ENCODE measurements around the gene CMBL. TPM values are rescaled to one million over a fixed set of nuclear protein-coding genes. Genes with fewer than 3 reads are reported as not detected.

CMBL gene
- total and polyA plus RNA-seq, 2 donors (not counting 1 experiment from before 2014, with no cell fraction given), result not detected

DNA sequence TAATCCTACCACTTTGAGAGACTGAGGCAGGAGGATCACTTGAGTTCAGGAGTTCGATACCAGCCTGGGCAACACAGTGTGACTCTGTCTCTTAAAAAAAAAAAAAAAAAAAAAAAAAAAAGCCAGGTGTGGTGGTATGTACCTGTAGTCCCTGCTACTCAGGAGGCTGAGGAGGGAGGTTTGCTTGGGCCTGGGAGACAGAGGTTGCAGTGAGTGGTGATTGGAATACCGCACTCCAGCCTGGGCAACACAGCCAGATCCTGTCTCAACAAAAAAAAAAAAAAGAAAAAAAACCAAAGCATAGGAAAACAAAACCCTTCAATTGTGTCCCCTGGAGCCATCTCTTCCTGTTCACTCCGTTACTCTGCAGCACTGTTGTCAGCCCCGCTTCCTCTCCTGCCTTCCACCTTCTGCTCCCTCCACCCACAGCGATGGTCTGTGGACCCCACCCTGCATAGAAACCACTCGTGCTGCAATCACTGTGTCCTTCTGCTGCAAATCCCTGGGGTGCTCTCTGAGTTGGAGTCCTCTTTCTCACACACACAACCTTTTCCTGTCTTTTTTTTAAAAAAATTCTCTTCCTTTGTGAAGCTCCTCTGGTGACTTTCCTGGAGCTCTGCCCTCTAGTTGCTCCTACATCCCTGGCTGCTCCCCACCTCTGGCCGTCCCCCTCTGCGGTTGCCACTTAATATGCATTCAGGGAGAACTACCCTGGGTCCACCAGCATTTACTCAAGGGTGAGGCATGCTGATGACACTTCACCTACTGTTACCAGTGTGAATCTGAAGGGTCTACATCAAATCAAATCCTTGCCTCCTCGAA, 35.4 kb downstream of the CMBL start:
- no peaks in the 10 kb centered on the region for H3K36me3 ChIP-seq (replicated peaks in 1 of 2; ENCODE audit: control extremely low read depth in 1 of 2, control insufficient read depth in 1 of 2, extremely low read depth in 1 of 2, insufficient read depth in 2 of 2, low read length in 1 of 2)
- H3K9me3 Mint-ChIP-seq (ENCODE audit: insufficient read depth), result no peaks in the 10 kb centered on the region
- H3K27me3 ChIP-seq (replicated peaks in 1 of 4; ENCODE audit: control extremely low read depth in 1 of 4, control insufficient read depth in 3 of 4, insufficient read depth in 4 of 4, low read length in 3 of 4), result peaks cover 0 to 5% (median 0%) of the 10 kb centered on the region in 4 experiments
- DNase-seq, result no peak
- H3K79me2 ChIP-seq (ENCODE audit: control insufficient read depth, insufficient read depth, low read length), result no peaks in the 10 kb centered on the region
- intact Hi-C loops (cut with micrococcal nuclease), result no loop called here
- ATAC-seq (ENCODE audit: low read depth), result no peak
- H3K27me3 Mint-ChIP-seq, result peaks cover 27% of the 10 kb centered on the region
- ChIA-PET CTCF (no interaction called here), POLR2A (no interaction called here)
- no peaks in the 10 kb centered on the region for H4K20me1 ChIP-seq (ENCODE audit: control insufficient read depth, insufficient read depth, low read length, poor library complexity, severe bottlenecking)
- no peak overlapping the region for H3K27ac Mint-ChIP-seq
- H3K9ac ChIP-seq (ENCODE audit: low read length), result no peak overlapping the region
- no peaks in the 10 kb centered on the region for H3K4me1 Mint-ChIP-seq
- H3K4me3 Mint-ChIP-seq, result no peak overlapping the region
- H3K4me1 ChIP-seq (ENCODE audit: control insufficient read depth in 2 of 2, insufficient read depth in 2 of 2, low read length in 2 of 2), result no peaks in the 10 kb centered on the region
- H3K4me2 ChIP-seq (replicated peaks; ENCODE audit: low read depth, low read length, poor library complexity, severe bottlenecking), result no peak overlapping the region
- H3K9me3 ChIP-seq (ENCODE audit: control extremely low read depth in 1 of 3, control insufficient read depth in 2 of 3, insufficient read depth in 1 of 3, low read length in 2 of 3), result no peaks in the 10 kb centered on the region
- H2AFZ ChIP-seq (ENCODE audit: insufficient read depth, low read depth, low read length, poor library complexity, severe bottlenecking), result no peak overlapping the region
- TF ChIP-seq, protein P1, sequence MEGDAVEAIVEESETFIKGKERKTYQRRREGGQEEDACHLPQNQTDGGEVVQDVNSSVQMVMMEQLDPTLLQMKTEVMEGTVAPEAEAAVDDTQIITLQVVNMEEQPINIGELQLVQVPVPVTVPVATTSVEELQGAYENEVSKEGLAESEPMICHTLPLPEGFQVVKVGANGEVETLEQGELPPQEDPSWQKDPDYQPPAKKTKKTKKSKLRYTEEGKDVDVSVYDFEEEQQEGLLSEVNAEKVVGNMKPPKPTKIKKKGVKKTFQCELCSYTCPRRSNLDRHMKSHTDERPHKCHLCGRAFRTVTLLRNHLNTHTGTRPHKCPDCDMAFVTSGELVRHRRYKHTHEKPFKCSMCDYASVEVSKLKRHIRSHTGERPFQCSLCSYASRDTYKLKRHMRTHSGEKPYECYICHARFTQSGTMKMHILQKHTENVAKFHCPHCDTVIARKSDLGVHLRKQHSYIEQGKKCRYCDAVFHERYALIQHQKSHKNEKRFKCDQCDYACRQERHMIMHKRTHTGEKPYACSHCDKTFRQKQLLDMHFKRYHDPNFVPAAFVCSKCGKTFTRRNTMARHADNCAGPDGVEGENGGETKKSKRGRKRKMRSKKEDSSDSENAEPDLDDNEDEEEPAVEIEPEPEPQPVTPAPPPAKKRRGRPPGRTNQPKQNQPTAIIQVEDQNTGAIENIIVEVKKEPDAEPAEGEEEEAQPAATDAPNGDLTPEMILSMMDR (IDR thresholded peaks at IDR 0.05), result no peak
- no peak for TF ChIP-seq EZH2 (IDR thresholded peaks at IDR 0.05; ENCODE audit: borderline replicate concordance, insufficient read depth, low read depth, low read length, poor library complexity, severe bottlenecking)
- 48% methylated on average over 7 of the region's 9 CpGs for WGBS (ENCODE audit: insufficient coverage)
- H3K4me3 ChIP-seq (ENCODE audit: control extremely low read depth in 1 of 5, extremely low read depth in 1 of 5, insufficient read depth in 1 of 5, low read depth in 2 of 5, low read length in 4 of 5), result no peak overlapping the region
- H3K27ac ChIP-seq (ENCODE audit: low read length in 2 of 2), result no peak overlapping the region

- no peak overlapping the region for H3K27ac Mint-ChIP-seq
- Histone ChIP-seq H3K27ac (ENCODE audit: low read length in 2 of 2) (no peak overlapping the region), H3K9me3 (ENCODE audit: control extremely low read depth in 1 of 3, control insufficient read depth in 2 of 3, insufficient read depth in 1 of 3, low read length in 2 of 3) (no peaks in the 10 kb centered on the region), H3K4me3 (ENCODE audit: control extremely low read depth in 1 of 5, extremely low read depth in 1 of 5, insufficient read depth in 1 of 5, low read depth in 2 of 5, low read length in 4 of 5) (no peak overlapping the region), H3K79me2 (ENCODE audit: control insufficient read depth, insufficient read depth, low read length) (no peaks in the 10 kb centered on the region), H3K4me1 (ENCODE audit: control insufficient read depth in 2 of 2, insufficient read depth in 2 of 2, low read length in 2 of 2) (no peaks in the 10 kb centered on the region), H3K36me3 (replicated peaks in 1 of 2; ENCODE audit: control extremely low read depth in 1 of 2, control insufficient read depth in 1 of 2, extremely low read depth in 1 of 2, insufficient read depth in 2 of 2, low read length in 1 of 2) (peaks cover 0 to 16% of the 10 kb centered on the region in 2 experiments), H3K27me3 (replicated peaks in 1 of 4; ENCODE audit: control extremely low read depth in 1 of 4, control insufficient read depth in 3 of 4, insufficient read depth in 4 of 4, low read length in 3 of 4) (peaks cover 0 to 5% (median 0%) of the 10 kb centered on the region in 4 experiments), H2AFZ (ENCODE audit: insufficient read depth, low read depth, low read length, poor library complexity, severe bottlenecking) (no peak overlapping the region), H3K9ac (ENCODE audit: low read length) (no peak overlapping the region), H4K20me1 (ENCODE audit: control insufficient read depth, insufficient read depth, low read length, poor library complexity, severe bottlenecking) (no peaks in the 10 kb centered on the region), H3K4me2 (replicated peaks; ENCODE audit: low read depth, low read length, poor library complexity, severe bottlenecking) (no peak overlapping the region)
- CTCF ChIA-PET, result no interaction called here
- H3K4me3 Mint-ChIP-seq, result no peak overlapping the region
- POLR2A ChIA-PET, result no interaction called here
- no peaks in the 10 kb centered on the region for H3K4me1 Mint-ChIP-seq
- peaks cover 8% of the 10 kb centered on the region for H3K27me3 Mint-ChIP-seq
- intact Hi-C loops (cut with micrococcal nuclease), result no loop called here
- ATAC-seq (ENCODE audit: low read depth), result no peak
- WGBS (ENCODE audit: insufficient coverage), result 95% methylated on average over 7 of the region's 10 CpGs
- H3K9me3 Mint-ChIP-seq (ENCODE audit: insufficient read depth), result no peaks in the 10 kb centered on the region
- DNase-seq, result no peak
- TF ChIP-seq, protein P1 (IDR thresholded peaks at IDR 0.05), result no peak
- no peak for TF ChIP-seq EZH2 (IDR thresholded peaks at IDR 0.05; ENCODE audit: borderline replicate concordance, insufficient read depth, low read depth, low read length, poor library complexity, severe bottlenecking)
Observed at GRCh38 chr5:10268100-10268499, 39.6 kb downstream of the CMBL start.

Data from B cell (primary cell).